Measurements from ENCODE around the gene RNF149. TPM values are rescaled to one million over a fixed set of nuclear protein-coding genes. Genes with fewer than 3 reads are reported as not detected.
"Not testable (repeated sequence)": the region's sequence is repeated elsewhere in the genome, so short reads cannot be mapped to it uniquely, and the experiment has no call there.

Gene RNF149
- total and polyA plus RNA-seq, 2 experiments from 2014 or later, result 38.8 to 47.6 TPM

GRCh38 chr2:101237944-101238343, 70.6 kb downstream of the RNF149 start:
- not testable (repeated sequence) for H3F3A ChIP-seq (replicated peaks; ENCODE audit: low read depth); H3K27ac Mint-ChIP-seq; H3K4me3 ChIP-seq; H3K79me2 ChIP-seq (replicated peaks; ENCODE audit: insufficient read depth); H3K4me3 Mint-ChIP-seq; H2AFZ ChIP-seq; DNase-seq (ENCODE audit: low spot score); H3K4me1 ChIP-seq (ENCODE audit: insufficient read depth); H3K27ac ChIP-seq (ENCODE audit: low read depth); H3K4me2 ChIP-seq; H3K27me3 ChIP-seq (ENCODE audit: insufficient read depth); H3K36me3 ChIP-seq (ENCODE audit: insufficient read depth); H3K27me3 Mint-ChIP-seq (ENCODE audit: insufficient read depth, low read depth, poor library complexity); H3K9me2 ChIP-seq (ENCODE audit: insufficient read depth); ATAC-seq; H4K20me1 ChIP-seq (replicated peaks; ENCODE audit: insufficient read depth)
- Mint-ChIP-seq H3K36me3 (ENCODE audit: low read depth) (peaks cover 22% of the 10 kb centered on the region; the same call in 2 of the 3 replicates), H3K9me3 (peaks cover 24% of the 10 kb centered on the region), H3K4me1 (peaks cover 17% of the 10 kb centered on the region; the same call in 2 of the 3 replicates)

- H3K36me3 ChIP-seq (ENCODE audit: insufficient read depth); H3K4me3 ChIP-seq; H3K27ac Mint-ChIP-seq: not testable (repeated sequence)
Measured at GRCh38 chr2:101235956-101236355, 72.5 kb downstream of the RNF149 start.

GRCh38 chr2:101234169-101234938, 74.1 kb downstream of the RNF149 start:
- no peaks in the 10 kb centered on the region for H3K36me3 ChIP-seq (ENCODE audit: insufficient read depth)
- no peak overlapping the region for H3K4me3 Mint-ChIP-seq
- peaks cover 4% of the 10 kb centered on the region; the same call in 2 of the 3 replicates for H3K4me1 Mint-ChIP-seq
- peaks cover 22% of the 10 kb centered on the region; the same call in 2 of the 3 replicates for H3K36me3 Mint-ChIP-seq (ENCODE audit: low read depth)
- H3K4me2 ChIP-seq, result no peak overlapping the region
- no peak overlapping the region for H3K27ac Mint-ChIP-seq
- H3K9me3 Mint-ChIP-seq, result peaks cover 24% of the 10 kb centered on the region
- DNase-seq (ENCODE audit: low spot score) (no peak), ATAC-seq (no peak)
- H3K4me3 ChIP-seq, result no peak overlapping the region
- no peaks in the 10 kb centered on the region for H3F3A ChIP-seq (replicated peaks; ENCODE audit: low read depth)
- H3K27me3 Mint-ChIP-seq (ENCODE audit: insufficient read depth, low read depth, poor library complexity), result no peaks in the 10 kb centered on the region
- H3K79me2 ChIP-seq (replicated peaks; ENCODE audit: insufficient read depth), result no peaks in the 10 kb centered on the region
- H3K9me2 ChIP-seq (ENCODE audit: insufficient read depth), result peaks cover 10% of the 10 kb centered on the region; the same call in 1 of the 2 replicates
- H3K27me3 ChIP-seq (ENCODE audit: insufficient read depth), result no peaks in the 10 kb centered on the region
- no peaks in the 10 kb centered on the region for H4K20me1 ChIP-seq (replicated peaks; ENCODE audit: insufficient read depth)
- H3K27ac ChIP-seq (ENCODE audit: low read depth), result no peak overlapping the region
- H3K4me1 ChIP-seq (ENCODE audit: insufficient read depth), result no peaks in the 10 kb centered on the region
- H2AFZ ChIP-seq, result no peak overlapping the region
- no peak for TF ChIP-seq EZH2 (IDR thresholded peaks at IDR 0.05; ENCODE audit: low read depth, unreplicated experiment)
- TF ChIP-seq CREB1 (CRISPR knock-in tag; IDR thresholded peaks at IDR 0.05; ENCODE audit: low read depth), result no peak
- no peak for TF ChIP-seq JUNB (IDR thresholded peaks at IDR 0.05; ENCODE audit: unreplicated experiment)
- no peak for TF ChIP-seq ZNF462 (CRISPR knock-in tag; IDR thresholded peaks at IDR 0.05)
- TF ChIP-seq ZNF114 (CRISPR knock-in tag; IDR thresholded peaks at IDR 0.05), result no peak
- no peak for TF ChIP-seq NANOG (IDR thresholded peaks at IDR 0.05; ENCODE audit: borderline replicate concordance)
- TF ChIP-seq POLR2AphosphoS5 (IDR thresholded peaks at IDR 0.05; ENCODE audit: low read depth), result no peak
- no peak for TF ChIP-seq ETS1 (IDR thresholded peaks at IDR 0.05)
- no peak for TF ChIP-seq ZNF331 (CRISPR knock-in tag; IDR thresholded peaks at IDR 0.05; ENCODE audit: low read depth)

More at GRCh38 chr2:101235956-101236355, 72.5 kb downstream of the RNF149 start:
- not testable (repeated sequence) for H3K4me3 Mint-ChIP-seq; H3F3A ChIP-seq (replicated peaks; ENCODE audit: low read depth); H3K4me2 ChIP-seq; H3K27me3 ChIP-seq (ENCODE audit: insufficient read depth); H4K20me1 ChIP-seq (replicated peaks; ENCODE audit: insufficient read depth); H2AFZ ChIP-seq; H3K27ac ChIP-seq (ENCODE audit: low read depth); ATAC-seq; H3K27me3 Mint-ChIP-seq (ENCODE audit: insufficient read depth, low read depth, poor library complexity); H3K9me2 ChIP-seq (ENCODE audit: insufficient read depth); DNase-seq (ENCODE audit: low spot score); H3K79me2 ChIP-seq (replicated peaks; ENCODE audit: insufficient read depth); H3K4me1 ChIP-seq (ENCODE audit: insufficient read depth)
- peaks cover 14% of the 10 kb centered on the region; the same call in 2 of the 3 replicates for H3K4me1 Mint-ChIP-seq
- H3K36me3 Mint-ChIP-seq (ENCODE audit: low read depth), result peaks cover 22% of the 10 kb centered on the region; the same call in 2 of the 3 replicates
- H3K9me3 Mint-ChIP-seq, result peaks cover 24% of the 10 kb centered on the region
